HCT116 (cell line): Measurements from ENCODE around the gene CPA2. TPM values are rescaled to one million over a fixed set of nuclear protein-coding genes. Genes with fewer than 3 reads are reported as not detected.

Source experiments
- ATAC-seq: fragments of 200-7000 bp; cut with Tn5 transposase; 2 replicates; pipeline ENCODE4 v1.9.1; 2020; ENCODE audit warnings: mild to moderate bottlenecking, moderate library complexity
- BruUV-seq: library from RNA; stranded (reverse); fragments of 400-500 nt; replicated peaks from 2 replicates; lab custom pipeline; 2021; lab: Mats Ljungman, UMichigan
- CTCF ChIA-PET: fragments of 300-600 bp; sonication (Branson Sonifier 250); formaldehyde crosslinking; loops from one replicate; lab custom pipeline; 2021; ENCODE audit warnings: antibody characterized with exemption; lab: Charles Lee
- POLR2A ChIA-PET: fragments of 300-600, 350-600 bp; sonication (Branson Sonifier 250); formaldehyde crosslinking; loops from one replicate; lab custom pipeline; 2021; ENCODE audit warnings: antibody characterized with exemption; lab: Charles Lee
- RAD21 ChIA-PET, 2 experiments: fragments of 300-600 bp; sonication (Branson Sonifier 250); formaldehyde crosslinking; loops; one replicate each; lab custom pipeline; 2023; ENCODE audit warnings: low total read pairs in 2 of 2; ENCODE audit not compliant: uncharacterized antibody in 2 of 2, unreplicated experiment in 2 of 2, low non-redundant PET in 1 of 2; lab: Charles Lee
- DNase-seq: peaks from one replicate; pipeline ENCODE4 v3.0.0-alpha.2; 2010; ENCODE audit warnings: low read depth, low spot score
- H2AFZ ChIP-seq: fragments of 200-600 bp; shearing (Covaris generic), sonication (generic); 2 replicates; pipeline ENCODE4 v1.6.1; 2017; ENCODE audit warnings: low read depth, mixed run types, mixed read lengths, antibody characterized with exemption, low read length; ENCODE audit not compliant: poor library complexity, severe bottlenecking
- H3K27ac ChIP-seq: 2 replicates; pipeline ENCODE4 v1.5.1; 2012; ENCODE audit warnings: low read depth, low read length
- H3K27me3 ChIP-seq: fragments of 200-600 bp; sonication (generic); 2 replicates; pipeline ENCODE4 v1.6.1; 2016; ENCODE audit warnings: mixed run types, low read length, mixed read lengths; ENCODE audit not compliant: insufficient read depth
- H3K36me3 ChIP-seq, 2 experiments: fragments of 200-500 bp in 1 of 2; fragments of 200-600 bp in 1 of 2; sonication (Bioruptor generic) in 1 of 2; sonication (generic) in 1 of 2; 2 replicates each; pipeline versions ENCODE4 v1.5.1 to v1.6.1; 2014 to 2016; ENCODE audit warnings: low read length in 2 of 2, inconsistent platforms in 1 of 2, mixed read lengths in 1 of 2, mixed run types in 1 of 2; ENCODE audit not compliant: insufficient read depth in 2 of 2, control insufficient read depth in 1 of 2
- H3K4me1 ChIP-seq, 2 experiments: fragments of 200-600 bp in 1 of 2; sonication (generic) in 1 of 2; 2 replicates each; pipeline versions ENCODE4 v1.5.1 to v1.6.1; 2012 to 2017; ENCODE audit warnings: low read length in 2 of 2, inconsistent platforms in 1 of 2, mild to moderate bottlenecking in 1 of 2, mixed read lengths in 1 of 2, mixed run types in 1 of 2, moderate library complexity in 1 of 2; ENCODE audit not compliant: insufficient read depth in 2 of 2, control insufficient read depth in 1 of 2
- H3K4me2 ChIP-seq: fragments of 200-600 bp; sonication (generic); 2 replicates; pipeline ENCODE4 v1.6.1; 2017; ENCODE audit warnings: mixed run types, low read length, mixed read lengths
- H3K4me3 ChIP-seq, 2 experiments: fragments of 200-600 bp in 1 of 2; sonication (generic) in 1 of 2; replicated peaks in 1 of 2; 2 replicates each; pipeline ENCODE4 v1.5.1; 2011 to 2016; ENCODE audit warnings: low read length in 2 of 2, control low read depth in 1 of 2, low read depth in 1 of 2, mild to moderate bottlenecking in 1 of 2, mixed read lengths in 1 of 2, mixed run types in 1 of 2
- H3K79me2 ChIP-seq: fragments of 200-600 bp; sonication (generic); 2 replicates; pipeline ENCODE4 v1.6.1; 2017; ENCODE audit warnings: mild to moderate bottlenecking, mixed run types, low read length, moderate library complexity, mixed read lengths; ENCODE audit not compliant: insufficient read depth
- H3K9ac ChIP-seq: fragments of 200-600 bp; sonication (generic); 2 replicates; pipeline ENCODE4 v1.6.1; 2016; ENCODE audit warnings: low read length, mixed read lengths
- H3K9me2 ChIP-seq: fragments of 200-600 bp; sonication (generic), shearing (Covaris generic); 2 replicates; pipeline ENCODE4 v1.6.1; 2017; ENCODE audit warnings: mixed run types, mild to moderate bottlenecking, moderate library complexity; ENCODE audit not compliant: insufficient read depth
- H3K9me3 ChIP-seq, 2 experiments: fragments of 200-500 bp in 1 of 2; fragments of 200-600 bp in 1 of 2; sonication (Bioruptor generic) in 1 of 2; sonication (generic) in 1 of 2; 2 replicates each; pipeline ENCODE4 v1.6.1; 2014 to 2017; ENCODE audit warnings: low read length in 2 of 2, mixed read lengths in 2 of 2, inconsistent platforms in 1 of 2, low read depth in 1 of 2, mild to moderate bottlenecking in 1 of 2, mixed run types in 1 of 2, moderate library complexity in 1 of 2; ENCODE audit not compliant: control insufficient read depth in 1 of 2, insufficient read depth in 1 of 2
- H4K20me1 ChIP-seq: fragments of 200-600 bp; sonication (generic), shearing (Covaris generic); 2 replicates; pipeline ENCODE4 v1.6.1; 2017; ENCODE audit warnings: mixed run types, mild to moderate bottlenecking, moderate library complexity; ENCODE audit not compliant: insufficient read depth
- CEBPB ChIP-seq: IDR thresholded peaks from 2 replicates; pipeline ENCODE4 v1.6.1; 2012; ENCODE audit warnings: low read depth
- EGR1 ChIP-seq: IDR thresholded peaks from 2 replicates; pipeline ENCODE4 v1.6.1; 2012; ENCODE audit warnings: low read depth
- EZH2phosphoT487 ChIP-seq: fragments of 200-600 bp; IDR thresholded peaks from 2 replicates; pipeline ENCODE4 v1.6.1; 2018; ENCODE audit warnings: antibody characterized with exemption, borderline replicate concordance
- POLR2AphosphoS5 ChIP-seq: IDR thresholded peaks from 2 replicates; pipeline ENCODE4 v1.6.1; 2011; ENCODE audit warnings: mild to moderate bottlenecking, low read depth, low read length, moderate library complexity
- SP1 ChIP-seq: IDR thresholded peaks from 2 replicates; pipeline ENCODE4 v1.6.1; 2012; ENCODE audit warnings: low read depth
- intact Hi-C: fragments of 100-400 bp; cut with micrococcal nuclease; formaldehyde crosslinking; loops from 2 replicates; pipeline ENCODE4 v1.10.0; 2022
- total RNA-seq: library from RNA; stranded (reverse); gene quantifications from one replicate; pipeline ENCODE4 v1.2.1, GENCODE V29; 2021; ENCODE audit not compliant: unreplicated experiment
- TF ChIP-seq, protein P1 (sequence below), 3 experiments: fragments of 200-600 bp in 1 of 3; sonication (generic) in 1 of 3; IDR thresholded peaks in 2 of 3; conservative IDR thresholded peaks in 1 of 3; 2 replicates each; pipeline ENCODE4 v1.5.1; 2012 to 2017; ENCODE audit warnings: low read depth in 2 of 3, low read length in 2 of 3, antibody characterized with exemption in 1 of 3, borderline replicate concordance in 1 of 3, control low read depth in 1 of 3, mild to moderate bottlenecking in 1 of 3, mixed read lengths in 1 of 3, mixed run types in 1 of 3, moderate library complexity in 1 of 3; ENCODE audit not compliant: insufficient read depth in 1 of 3
- TF ChIP-seq, protein P2 (sequence below): IDR thresholded peaks from 2 replicates; pipeline ENCODE4 v1.6.1; 2012
- TF ChIP-seq, protein P3 (sequence below): IDR thresholded peaks from 2 replicates; pipeline ENCODE4 v1.6.1; 2011; ENCODE audit warnings: mild to moderate bottlenecking, low read length, moderate library complexity; ENCODE audit not compliant: insufficient replicate concordance; ENCODE audit errors: extremely low read depth

The CPA2 gene
- total RNA-seq, 1 experiment from 2014 or later, result 1.5 TPM

DNA sequence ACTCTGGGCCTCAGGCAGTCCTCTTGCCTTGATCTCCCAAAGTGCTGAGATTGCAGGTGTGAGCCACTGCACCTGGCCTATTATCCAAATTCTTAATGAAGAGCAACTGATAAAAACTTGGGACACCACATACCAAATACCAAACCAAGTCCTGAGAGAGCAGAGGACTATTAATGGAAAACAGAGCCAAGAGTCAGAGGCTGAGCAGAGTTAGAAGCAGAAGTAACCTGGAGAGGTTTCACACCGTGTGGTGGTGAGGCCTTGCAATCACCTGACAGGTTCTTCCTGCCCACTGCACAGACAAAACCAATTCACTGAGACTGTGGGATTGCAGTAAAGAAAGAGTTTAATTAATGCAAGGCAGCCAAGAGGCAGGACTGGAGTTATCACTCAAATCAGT, 43.0 kb upstream of the CPA2 start:
- no peak overlapping the region for H3K9ac ChIP-seq
- H2AFZ ChIP-seq, result no peak overlapping the region
- no peak overlapping the region for H3K27ac ChIP-seq
- no peaks in the 10 kb centered on the region for H4K20me1 ChIP-seq
- no peaks in the 10 kb centered on the region for H3K36me3 ChIP-seq
- RAD21 ChIA-PET, result no interaction called here
- H3K4me2 ChIP-seq, result no peak overlapping the region
- no peak for DNase-seq
- no peaks in the 10 kb centered on the region for H3K27me3 ChIP-seq
- no TSS peak for BruUV-seq
- H3K9me2 ChIP-seq, result no peaks in the 10 kb centered on the region
- TF ChIP-seq EZH2phosphoT487 (no peak), EGR1 (no peak), SP1 (no peak), POLR2AphosphoS5 (no peak), CEBPB (no peak)
- TF ChIP-seq, protein P1, sequence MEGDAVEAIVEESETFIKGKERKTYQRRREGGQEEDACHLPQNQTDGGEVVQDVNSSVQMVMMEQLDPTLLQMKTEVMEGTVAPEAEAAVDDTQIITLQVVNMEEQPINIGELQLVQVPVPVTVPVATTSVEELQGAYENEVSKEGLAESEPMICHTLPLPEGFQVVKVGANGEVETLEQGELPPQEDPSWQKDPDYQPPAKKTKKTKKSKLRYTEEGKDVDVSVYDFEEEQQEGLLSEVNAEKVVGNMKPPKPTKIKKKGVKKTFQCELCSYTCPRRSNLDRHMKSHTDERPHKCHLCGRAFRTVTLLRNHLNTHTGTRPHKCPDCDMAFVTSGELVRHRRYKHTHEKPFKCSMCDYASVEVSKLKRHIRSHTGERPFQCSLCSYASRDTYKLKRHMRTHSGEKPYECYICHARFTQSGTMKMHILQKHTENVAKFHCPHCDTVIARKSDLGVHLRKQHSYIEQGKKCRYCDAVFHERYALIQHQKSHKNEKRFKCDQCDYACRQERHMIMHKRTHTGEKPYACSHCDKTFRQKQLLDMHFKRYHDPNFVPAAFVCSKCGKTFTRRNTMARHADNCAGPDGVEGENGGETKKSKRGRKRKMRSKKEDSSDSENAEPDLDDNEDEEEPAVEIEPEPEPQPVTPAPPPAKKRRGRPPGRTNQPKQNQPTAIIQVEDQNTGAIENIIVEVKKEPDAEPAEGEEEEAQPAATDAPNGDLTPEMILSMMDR (IDR thresholded peaks at IDR 0.05 in 2 of 3, conservative IDR thresholded peaks at IDR 0.05 in 1 of 3; ENCODE audit: borderline replicate concordance in 1 of 3, insufficient read depth in 1 of 3, low read depth in 2 of 3, low read length in 2 of 3), result no peak
- TF ChIP-seq, protein P2, sequence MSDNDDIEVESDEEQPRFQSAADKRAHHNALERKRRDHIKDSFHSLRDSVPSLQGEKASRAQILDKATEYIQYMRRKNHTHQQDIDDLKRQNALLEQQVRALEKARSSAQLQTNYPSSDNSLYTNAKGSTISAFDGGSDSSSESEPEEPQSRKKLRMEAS, result no peak
- TF ChIP-seq, protein P3, sequence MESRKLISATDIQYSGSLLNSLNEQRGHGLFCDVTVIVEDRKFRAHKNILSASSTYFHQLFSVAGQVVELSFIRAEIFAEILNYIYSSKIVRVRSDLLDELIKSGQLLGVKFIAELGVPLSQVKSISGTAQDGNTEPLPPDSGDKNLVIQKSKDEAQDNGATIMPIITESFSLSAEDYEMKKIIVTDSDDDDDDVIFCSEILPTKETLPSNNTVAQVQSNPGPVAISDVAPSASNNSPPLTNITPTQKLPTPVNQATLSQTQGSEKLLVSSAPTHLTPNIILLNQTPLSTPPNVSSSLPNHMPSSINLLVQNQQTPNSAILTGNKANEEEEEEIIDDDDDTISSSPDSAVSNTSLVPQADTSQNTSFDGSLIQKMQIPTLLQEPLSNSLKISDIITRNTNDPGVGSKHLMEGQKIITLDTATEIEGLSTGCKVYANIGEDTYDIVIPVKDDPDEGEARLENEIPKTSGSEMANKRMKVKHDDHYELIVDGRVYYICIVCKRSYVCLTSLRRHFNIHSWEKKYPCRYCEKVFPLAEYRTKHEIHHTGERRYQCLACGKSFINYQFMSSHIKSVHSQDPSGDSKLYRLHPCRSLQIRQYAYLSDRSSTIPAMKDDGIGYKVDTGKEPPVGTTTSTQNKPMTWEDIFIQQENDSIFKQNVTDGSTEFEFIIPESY, result no peak
- TF ChIP-seq, all 23 proteins: peak for 0
- H3K4me3 ChIP-seq, result no peak overlapping the region
- ChIA-PET CTCF (no interaction called here), POLR2A (no interaction called here)
- no peaks in the 10 kb centered on the region for H3K79me2 ChIP-seq
- intact Hi-C loops, result no loop called here
- no peaks in the 10 kb centered on the region for H3K9me3 ChIP-seq
- peaks cover 0 to 4% of the 10 kb centered on the region in 2 experiments; a peak in 1 of 4 replicates for H3K4me1 ChIP-seq
- no peak for ATAC-seq
